ENCODE results near the gene HAND2.

HAND2 gene

GRCh38 chr4:173536808-173537429, 6.9 kb upstream of the HAND2 start:
- DNase-seq (ENCODE audit: low read depth, low spot score) = no peak

- DNase-seq (ENCODE audit: low read depth, low spot score) = no peak
Observed at GRCh38 chr4:173535957-173536356, 5.9 kb upstream of the HAND2 start.

DNA sequence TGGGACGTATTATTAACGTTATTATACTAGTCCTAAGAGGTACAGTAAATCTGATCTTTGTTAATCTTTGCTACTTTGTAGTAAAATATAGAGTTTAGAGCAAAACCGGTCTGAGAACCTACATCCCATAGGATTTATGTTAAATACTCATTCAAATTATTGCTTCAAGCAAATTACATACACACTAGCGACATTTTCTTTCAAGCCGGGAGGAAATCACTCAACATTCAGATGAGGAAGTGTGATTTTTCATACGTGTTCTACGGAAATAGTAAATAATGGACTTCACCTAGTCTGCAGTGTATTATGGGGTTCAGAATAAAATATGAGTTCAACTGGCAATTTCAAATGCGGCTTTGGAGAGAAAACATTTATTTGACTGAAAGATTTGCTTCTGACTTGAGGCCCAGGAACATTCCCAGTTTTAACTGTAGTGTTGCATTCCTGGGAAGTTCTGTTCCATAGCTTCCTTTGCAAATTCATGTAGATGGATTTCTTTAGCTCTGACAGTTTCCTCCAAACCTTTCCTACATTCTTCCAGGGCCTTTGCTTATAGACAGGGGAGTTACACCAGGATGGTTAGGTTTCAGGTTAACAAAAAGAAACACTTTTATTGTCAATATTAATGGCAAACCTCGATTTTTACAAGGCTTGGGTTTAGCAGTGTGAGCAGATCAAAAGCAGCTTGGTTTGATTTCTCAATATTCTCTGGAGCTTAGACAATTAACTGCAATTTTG, 5.3 kb upstream of the HAND2 start:
- no peak for DNase-seq (ENCODE audit: low read depth, low spot score)

- DNase-seq (ENCODE audit: low read depth, low spot score) = no peak
Observed at GRCh38 chr4:173534434-173534833, 4.4 kb upstream of the HAND2 start.

DNA sequence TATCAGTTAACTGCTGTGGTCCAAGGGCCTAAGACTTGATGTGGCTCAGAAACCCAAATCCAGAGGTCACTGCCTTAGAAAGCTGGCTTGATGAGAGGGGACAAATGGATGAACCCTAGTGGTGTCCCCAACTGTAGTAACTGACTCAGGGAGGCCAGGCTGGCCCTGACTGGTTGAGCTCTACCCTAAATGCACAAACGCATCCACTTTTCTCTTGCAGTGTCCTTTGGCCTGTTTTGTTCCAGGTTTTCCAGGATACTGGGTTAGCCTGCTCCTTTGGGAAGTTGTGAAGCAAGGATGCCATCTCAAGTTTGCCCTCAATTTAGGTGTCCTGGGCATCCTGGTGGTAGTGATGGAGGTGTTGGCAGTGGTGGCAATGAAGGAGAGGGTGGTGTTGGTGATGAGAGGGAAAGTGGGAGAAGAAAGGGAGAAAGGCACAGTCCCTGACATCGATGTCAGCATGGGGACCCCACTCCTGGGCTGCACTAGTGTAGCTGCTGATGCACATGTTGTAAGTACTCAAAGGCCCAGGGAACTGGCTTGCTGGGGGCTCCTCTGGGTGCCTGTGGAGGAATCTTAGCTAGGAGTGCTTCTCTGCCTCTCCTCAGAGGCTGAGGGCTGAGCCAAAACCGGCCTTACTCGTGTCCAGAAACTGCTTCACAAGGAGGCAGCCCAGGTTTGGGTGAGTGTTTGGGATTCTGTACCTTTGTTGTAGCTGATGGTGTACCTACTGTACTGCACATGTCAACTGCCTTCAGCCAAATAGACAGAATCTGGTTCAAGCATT, 2.9 kb upstream of the HAND2 start:
- DNase-seq (ENCODE audit: low read depth, low spot score) = no peak

GRCh38 chr4:173531086-173531965, 1.3 kb upstream of the HAND2 start:
- no peak for DNase-seq (ENCODE audit: low read depth, low spot score)

DNA sequence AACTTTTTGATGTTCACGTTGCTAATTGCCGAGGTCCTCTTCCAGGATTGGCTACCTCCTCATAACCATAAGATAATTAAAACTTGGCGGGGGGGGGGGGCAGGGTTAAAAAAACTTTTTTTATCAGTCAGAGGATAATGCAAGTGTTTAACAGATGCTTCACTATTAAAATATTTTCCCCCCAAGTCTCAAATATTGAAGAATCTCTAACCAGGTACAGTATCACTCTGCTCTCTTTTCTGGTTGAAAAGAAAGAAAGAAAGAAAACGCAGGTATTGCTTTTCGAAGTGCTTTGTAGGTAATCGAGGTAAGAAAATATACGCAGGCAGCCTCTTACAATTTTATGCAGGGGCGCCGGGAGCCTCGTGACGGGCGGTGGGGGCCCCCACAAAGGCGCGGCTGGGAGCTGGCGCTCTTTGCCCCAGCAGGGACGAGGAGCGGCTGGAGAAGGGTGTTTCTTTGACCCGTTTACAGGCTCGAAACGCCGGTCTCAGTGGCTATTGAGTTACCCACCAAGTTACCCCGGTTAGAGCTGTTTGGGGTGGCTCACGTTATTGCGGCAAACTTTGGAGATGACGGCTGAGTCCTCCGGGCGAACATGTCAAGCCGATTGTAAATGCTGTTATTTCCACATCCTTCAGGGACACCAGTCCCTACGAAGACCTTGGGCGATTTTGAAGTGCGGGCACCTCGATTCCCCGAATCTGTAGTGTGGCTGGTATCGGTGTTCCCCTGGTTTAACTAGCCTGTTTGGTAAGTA, 477 bp upstream of the HAND2 start:
- no peak for DNase-seq (ENCODE audit: low read depth, low spot score)

- no peak for DNase-seq (ENCODE audit: low read depth, low spot score)
Observed at GRCh38 chr4:173528378-173529321, 1.4 kb downstream of the HAND2 start.

GRCh38 chr4:173527103-173527891, 2.7 kb downstream of the HAND2 start:
- DNase-seq (ENCODE audit: low read depth, low spot score) = no peak

GRCh38 chr4:173526724-173527102, 3.3 kb downstream of the HAND2 start:
- no peak for DNase-seq (ENCODE audit: low read depth, low spot score)

DNA sequence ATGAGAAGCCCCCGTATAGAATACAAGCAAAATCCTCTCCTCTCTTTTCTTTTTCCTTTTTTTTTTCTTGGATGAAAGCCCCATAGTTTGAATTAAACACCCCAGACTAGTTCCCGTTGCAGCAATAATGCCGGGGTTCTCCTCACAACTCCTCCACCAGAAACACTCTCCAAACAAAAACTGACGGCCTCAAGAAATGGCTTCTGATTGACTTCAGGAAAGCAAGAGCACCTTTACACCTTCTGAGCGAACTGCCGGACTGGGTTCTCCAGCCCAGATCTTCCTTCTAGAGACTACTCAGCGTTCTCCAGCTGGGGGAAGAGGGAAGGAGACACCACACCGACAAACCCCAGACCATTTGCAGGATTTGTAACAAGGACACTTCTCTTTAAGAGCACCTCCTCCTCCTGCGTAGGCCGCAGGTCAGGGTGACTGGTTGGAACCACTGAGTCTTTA, 4.0 kb downstream of the HAND2 start:
- no peak for DNase-seq (ENCODE audit: low read depth, low spot score)

DNA sequence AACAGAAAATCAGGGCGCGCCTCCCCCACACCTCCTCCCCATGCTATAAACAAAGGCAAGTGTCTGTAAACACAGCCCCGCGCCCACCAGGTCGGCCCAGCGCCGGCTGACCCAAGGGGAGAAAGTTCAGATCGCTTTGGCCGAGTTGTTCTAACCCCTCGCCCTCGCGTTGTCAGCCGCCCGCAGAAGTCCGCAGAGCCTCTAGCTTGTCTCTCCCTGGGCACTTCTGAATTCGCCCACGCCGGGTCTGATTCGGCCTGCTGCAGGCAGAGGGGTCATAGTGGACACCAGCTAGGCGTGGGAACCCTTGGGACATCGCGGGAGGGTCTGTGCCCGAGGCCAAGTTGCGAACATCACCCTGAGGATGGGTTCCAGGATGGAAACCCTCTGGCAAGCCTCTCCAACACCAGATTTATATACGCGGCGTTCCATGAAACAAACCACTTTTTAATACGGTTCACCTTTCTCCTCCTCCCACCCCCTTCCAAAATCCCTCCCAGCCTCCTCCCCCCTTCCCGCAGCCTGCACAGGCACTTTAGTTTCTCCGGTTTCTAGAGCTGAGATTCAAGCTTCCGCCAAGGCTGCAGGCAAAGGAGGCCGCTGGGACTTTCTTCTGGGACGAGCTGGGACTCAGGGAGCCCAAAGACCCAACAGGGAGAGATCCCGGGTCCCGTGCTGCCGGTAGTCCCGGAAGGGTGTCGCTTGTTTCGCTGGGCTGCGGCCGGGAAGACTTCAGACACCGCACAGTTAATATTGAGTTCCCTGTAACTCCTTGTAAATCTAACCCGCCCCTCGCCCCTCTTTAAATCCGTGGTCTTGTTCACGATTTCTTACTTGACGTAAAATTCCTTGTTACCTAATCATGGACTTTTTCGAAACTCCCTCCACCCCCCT, 4.7 kb downstream of the HAND2 start:
- no peak for DNase-seq (ENCODE audit: low read depth, low spot score)

GRCh38 chr4:173524218-173525117, 5.6 kb downstream of the HAND2 start:
- no peak for DNase-seq (ENCODE audit: low read depth, low spot score)

DNA sequence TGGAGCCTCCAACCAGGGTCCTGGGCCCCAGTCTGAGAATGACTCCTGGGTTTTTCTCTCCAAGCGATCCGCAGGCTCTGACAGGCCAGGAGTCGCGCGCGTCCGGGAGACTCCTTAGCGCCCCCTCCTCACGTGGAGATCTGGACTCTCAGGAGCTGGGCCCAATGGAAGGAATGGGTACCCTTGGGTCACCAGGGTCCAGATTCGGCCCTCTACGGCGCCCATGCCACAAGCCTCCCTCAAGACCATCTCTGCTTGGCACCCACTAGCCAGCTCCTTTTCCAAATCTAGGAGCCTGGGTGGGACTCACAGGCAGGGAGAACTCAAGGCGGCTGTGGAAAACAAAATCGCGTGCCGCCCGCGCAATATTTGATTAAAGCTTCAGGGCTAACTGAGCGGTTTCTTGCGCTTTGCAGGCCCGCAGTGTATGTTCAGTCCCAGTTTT, 7.1 kb downstream of the HAND2 start:
- no peak for DNase-seq (ENCODE audit: low read depth, low spot score)

DNA sequence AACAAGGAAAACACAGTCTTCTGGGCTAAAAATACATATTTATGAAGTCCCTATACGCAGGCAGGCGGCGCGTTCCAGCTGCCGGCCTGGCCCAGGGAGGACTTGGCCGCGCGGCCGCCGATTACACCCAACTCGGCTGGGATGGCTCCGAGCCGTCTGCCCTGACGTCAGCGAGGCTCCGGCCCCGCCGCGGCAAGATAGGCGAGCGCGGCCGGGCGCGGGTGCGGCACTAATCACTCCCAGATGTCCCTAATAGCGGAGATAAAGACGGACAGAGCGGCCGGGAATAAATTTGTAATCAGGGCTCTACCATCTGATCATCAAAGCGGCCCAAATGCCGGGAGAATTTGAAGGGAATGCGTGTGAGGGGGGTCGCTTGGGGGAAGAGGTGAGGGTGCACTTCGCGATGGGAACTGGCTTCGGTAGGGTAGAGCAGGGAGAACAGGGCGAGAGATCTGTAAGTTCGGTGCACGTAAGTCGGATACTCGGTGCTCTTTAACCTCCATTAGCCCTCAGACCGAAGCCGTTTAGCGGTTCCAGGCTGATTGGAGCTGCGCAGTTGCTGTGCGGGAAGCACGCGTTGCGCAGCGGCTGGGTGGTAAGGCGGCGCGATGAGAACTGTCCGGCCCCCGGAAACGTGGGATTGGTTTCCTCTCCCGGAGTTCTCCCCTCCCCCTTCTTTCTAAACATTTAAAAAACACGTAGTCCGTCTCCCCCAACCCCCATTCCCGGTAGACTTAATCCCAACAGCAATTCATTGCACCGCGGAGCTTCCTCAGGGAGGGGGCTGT, 7.7 kb downstream of the HAND2 start:
- DNase-seq (ENCODE audit: low read depth, low spot score) = peak; percentile 18
